Stimulated activated CD8-positive, alpha-beta memory T cell treated with anti-CD3 and anti-CD28 coated beads, Interleukin-15, amount 100 ng/mL, for 24 hours (primary cell): Measurements from ENCODE around the gene EHHADH.

ENCODE experiments used
- DNase-seq: peaks from one replicate; pipeline ENCODE4 v3.0.0-alpha.2; 2020; ENCODE audit warnings: low read depth

The EHHADH gene

GRCh38 chr3:185145511-185145910 is 108.3 kb downstream of the EHHADH start:
- DNase-seq, result no peak

- no peak for DNase-seq
Measured at GRCh38 chr3:185144784-185145183, 109.1 kb downstream of the EHHADH start.
